HG03135 (cell line): Measurements from ENCODE around the gene FSIP2.
A peak's percentile ranks its signal among the peaks of the same experiment; 100 is the strongest.

Source experiments
- ATAC-seq: cut with Tn5 transposase; IDR thresholded peaks from one replicate; pipeline ENCODE4 v1.9.1; 2021; ENCODE audit warnings: mild to moderate bottlenecking, moderate library complexity; ENCODE audit not compliant: unreplicated experiment

The FSIP2 gene

GRCh38 chr2:185738679-185739472 is at the start of gene FSIP2:
TSS of gene FSIP2 (plus strand) at chr2:185738804. CDS start at chr2:185738895, 91 bp downstream.
- ATAC-seq, result peak; percentile 99

GRCh38 chr2:185689906-185690539 is 48.6 kb upstream of the FSIP2 start:
- no peak for ATAC-seq

GRCh38 chr2:185695711-185696235 is 42.8 kb upstream of the FSIP2 start:
- ATAC-seq, result no peak

- ATAC-seq, result no peak
Measured at GRCh38 chr2:185700883-185701282, 37.7 kb upstream of the FSIP2 start.

GRCh38 chr2:185734658-185735057 is 3.9 kb upstream of the FSIP2 start:
- no peak for ATAC-seq

- no peak for ATAC-seq
Measured at GRCh38 chr2:185736210-185736609, 2.4 kb upstream of the FSIP2 start.

- no peak for ATAC-seq
Measured at GRCh38 chr2:185745864-185746859, 7.6 kb downstream of the FSIP2 start.

- no peak for ATAC-seq
Measured at GRCh38 chr2:185757356-185757755, 18.8 kb downstream of the FSIP2 start.

GRCh38 chr2:185771396-185771795 is 32.8 kb downstream of the FSIP2 start:
- ATAC-seq, result no peak

GRCh38 chr2:185780890-185781289 is 42.3 kb downstream of the FSIP2 start:
- ATAC-seq, result no peak

- ATAC-seq, result no peak
Measured at GRCh38 chr2:185782223-185782769, 43.7 kb downstream of the FSIP2 start.

- ATAC-seq, result no peak
Measured at GRCh38 chr2:185785156-185785555, 46.6 kb downstream of the FSIP2 start.

GRCh38 chr2:185785851-185786473 is 47.4 kb downstream of the FSIP2 start:
- peak; percentile 76 for ATAC-seq

- ATAC-seq, result no peak
Measured at GRCh38 chr2:185787227-185788145, 48.9 kb downstream of the FSIP2 start.

GRCh38 chr2:185790361-185790760 is 51.8 kb downstream of the FSIP2 start:
- ATAC-seq, result no peak

GRCh38 chr2:185793532-185794345 is 55.1 kb downstream of the FSIP2 start:
- ATAC-seq, result no peak

- ATAC-seq, result no peak
Measured at GRCh38 chr2:185796758-185797157, 58.2 kb downstream of the FSIP2 start.

GRCh38 chr2:185802926-185803325 is 64.3 kb downstream of the FSIP2 start:
- ATAC-seq, result no peak
